Mucosa of descending colon (tissue), 3 donors: Measurements from ENCODE around the gene FBN1. TPM values are rescaled to one million over a fixed set of nuclear protein-coding genes. Genes with fewer than 3 reads are reported as not detected.

ENCODE experiments used
- ATAC-seq: fragments of 200-7000 bp; cut with Tn5 transposase; one replicate; pipeline ENCODE4 v1.9.1; 2020; ENCODE audit warnings: mild to moderate bottlenecking, moderate library complexity
- DNase-seq, 3 donors: peaks; one replicate each; pipeline ENCODE4 v3.0.0-alpha.2; 2020
- H3K36me3 ChIP-seq: fragments of 200-600 bp; one replicate; pipeline ENCODE4 v1.8.0; 2021; ENCODE audit warnings: low read depth, mild to moderate bottlenecking
- H3K4me1 ChIP-seq: fragments of 200-600 bp; one replicate; pipeline ENCODE4 v1.8.0; 2021; ENCODE audit warnings: low read depth, mild to moderate bottlenecking
- H3K4me3 ChIP-seq: fragments of 200-600 bp; one replicate; pipeline ENCODE4 v1.8.0; 2021; ENCODE audit warnings: mild to moderate bottlenecking
- H3K9me3 ChIP-seq: fragments of 200-600 bp; one replicate; pipeline ENCODE4 v1.8.0; 2021; ENCODE audit warnings: mild to moderate bottlenecking
- intact Hi-C, 2 donors: fragments of 100-400 bp; cut with DNase I in 1 of 2; cut with micrococcal nuclease in 1 of 2; formaldehyde crosslinking; loops; one replicate each; pipeline versions ENCODE4 v1.11.0 to v1.11.1; 2022; cut with DNase I, micrococcal nuclease
- total RNA-seq, 3 donors: library from RNA; stranded (reverse); fragmentation: NEBNext Ultra II Directional in 2 of 3; extraction: Animal tissue kit (Norgen Biotek cat#: 25700) in 2 of 3; gene quantifications; one replicate each; pipeline versions ENCODE4 v1.2.1 to v1.2.4, GENCODE V29; 2021 to 2023
- TF ChIP-seq, protein P1 (sequence below): fragments of 200-600 bp; IDR thresholded peaks from one replicate; pipeline ENCODE4 v1.8.0; 2022; ENCODE audit warnings: antibody characterized with exemption, mild to moderate bottlenecking
- donor health status: DM: no; HTN: no; CAD: no; lungs with moderate emphysema.
- donor health status: DM: no; HTN: no; CAD: no.
- donor health status: DM: no; HTN: yes; CAD: no.

FBN1 gene
- total RNA-seq, 3 donors from 2014 or later: 9.3 to 47.9 (median 35.9) TPM

DNA sequence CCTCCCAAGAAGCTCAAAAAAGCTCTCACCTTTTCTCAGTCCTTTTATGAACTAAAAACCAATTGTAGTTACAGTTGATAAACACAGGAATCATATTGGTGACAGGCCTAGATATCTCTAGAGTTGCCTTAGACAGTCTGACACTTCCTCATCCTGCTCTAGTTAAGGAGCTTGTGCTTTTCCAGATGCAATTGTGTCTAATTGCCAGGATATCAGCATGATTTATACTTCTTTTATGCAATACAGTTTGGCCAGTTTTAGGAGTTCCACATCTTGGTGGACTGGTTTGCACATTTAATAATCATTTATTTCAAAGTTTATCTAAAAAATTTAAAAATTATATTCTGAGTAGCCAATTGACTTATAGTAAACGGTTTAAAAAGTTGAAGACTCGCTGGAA is 218.6 kb downstream of the FBN1 start:
- DNase-seq (no peak), ATAC-seq (no peak)
- Histone ChIP-seq H3K4me1 (no peaks in the 10 kb centered on the region), H3K4me3 (no peak overlapping the region), H3K9me3 (no peaks in the 10 kb centered on the region), H3K36me3 (no peaks in the 10 kb centered on the region)
- intact Hi-C loops: no loop called here
- TF ChIP-seq, protein P1, sequence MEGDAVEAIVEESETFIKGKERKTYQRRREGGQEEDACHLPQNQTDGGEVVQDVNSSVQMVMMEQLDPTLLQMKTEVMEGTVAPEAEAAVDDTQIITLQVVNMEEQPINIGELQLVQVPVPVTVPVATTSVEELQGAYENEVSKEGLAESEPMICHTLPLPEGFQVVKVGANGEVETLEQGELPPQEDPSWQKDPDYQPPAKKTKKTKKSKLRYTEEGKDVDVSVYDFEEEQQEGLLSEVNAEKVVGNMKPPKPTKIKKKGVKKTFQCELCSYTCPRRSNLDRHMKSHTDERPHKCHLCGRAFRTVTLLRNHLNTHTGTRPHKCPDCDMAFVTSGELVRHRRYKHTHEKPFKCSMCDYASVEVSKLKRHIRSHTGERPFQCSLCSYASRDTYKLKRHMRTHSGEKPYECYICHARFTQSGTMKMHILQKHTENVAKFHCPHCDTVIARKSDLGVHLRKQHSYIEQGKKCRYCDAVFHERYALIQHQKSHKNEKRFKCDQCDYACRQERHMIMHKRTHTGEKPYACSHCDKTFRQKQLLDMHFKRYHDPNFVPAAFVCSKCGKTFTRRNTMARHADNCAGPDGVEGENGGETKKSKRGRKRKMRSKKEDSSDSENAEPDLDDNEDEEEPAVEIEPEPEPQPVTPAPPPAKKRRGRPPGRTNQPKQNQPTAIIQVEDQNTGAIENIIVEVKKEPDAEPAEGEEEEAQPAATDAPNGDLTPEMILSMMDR: no peak

- ATAC-seq (no peak), DNase-seq (no peak)
- intact Hi-C loops: no loop called here
- TF ChIP-seq, protein P1: no peak
- Histone ChIP-seq H3K4me3 (no peak overlapping the region), H3K4me1 (no peaks in the 10 kb centered on the region), H3K9me3 (no peaks in the 10 kb centered on the region), H3K36me3 (no peaks in the 10 kb centered on the region)
Measured at GRCh38 chr15:48426044-48426443, 219.5 kb downstream of the FBN1 start.

DNA sequence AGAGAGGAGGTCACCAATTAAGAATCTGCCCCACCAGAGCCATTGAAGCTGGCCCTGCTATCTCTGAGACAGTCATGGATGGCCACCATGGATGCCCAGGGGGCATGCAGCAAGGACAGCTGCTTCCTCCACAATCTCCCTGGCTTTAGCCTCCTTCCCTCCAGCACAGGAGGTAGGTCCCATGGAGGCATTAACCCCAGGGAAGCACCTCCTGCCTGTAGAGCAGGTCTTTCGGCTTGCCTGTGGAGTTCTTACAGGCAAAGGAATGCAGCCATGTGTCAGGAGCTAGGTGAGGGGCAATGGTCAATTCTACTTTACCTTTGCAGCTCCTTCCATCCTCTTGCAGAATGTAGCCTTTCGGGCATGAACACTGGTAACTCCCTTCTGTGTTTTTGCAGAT is 220.5 kb downstream of the FBN1 start:
- intact Hi-C loops: no loop called here
- TF ChIP-seq, protein P1: no peak
- Histone ChIP-seq H3K36me3 (no peaks in the 10 kb centered on the region), H3K4me3 (no peak overlapping the region), H3K4me1 (no peaks in the 10 kb centered on the region), H3K9me3 (no peaks in the 10 kb centered on the region)
- ATAC-seq: no peak
- DNase-seq: no peak

DNA sequence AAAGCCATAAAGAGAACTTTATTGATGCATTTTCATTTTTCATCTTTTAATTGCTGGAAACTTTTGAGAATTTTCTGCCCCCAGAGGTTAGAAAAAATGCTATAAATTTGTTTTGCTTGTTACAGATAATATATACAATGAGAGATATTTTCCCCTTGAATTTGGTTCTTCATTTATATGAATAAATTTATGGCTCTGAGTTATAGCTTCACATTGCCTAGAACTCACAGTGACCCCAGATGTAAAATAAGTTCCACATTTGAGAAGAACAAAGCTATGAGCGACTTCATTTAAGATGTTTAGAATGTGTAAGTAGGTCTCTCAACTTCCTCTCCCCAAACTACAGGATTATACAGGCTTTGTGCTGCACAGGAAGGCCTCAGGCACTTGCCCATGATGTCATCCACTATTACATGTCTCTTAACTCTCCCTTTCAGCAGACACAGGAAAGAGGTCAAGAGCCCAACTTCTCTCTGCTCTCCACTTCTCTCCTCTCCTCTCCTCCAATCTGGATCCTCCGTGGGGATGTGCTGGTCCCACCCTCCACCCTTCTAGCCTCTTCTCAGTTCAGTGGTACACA is 221.5 kb downstream of the FBN1 start:
- Histone ChIP-seq H3K9me3 (no peaks in the 10 kb centered on the region), H3K4me3 (no peak overlapping the region), H3K36me3 (no peaks in the 10 kb centered on the region), H3K4me1 (no peaks in the 10 kb centered on the region)
- TF ChIP-seq, protein P1: no peak
- ATAC-seq (no peak), DNase-seq (no peak)
- intact Hi-C loops: no loop called here

DNA sequence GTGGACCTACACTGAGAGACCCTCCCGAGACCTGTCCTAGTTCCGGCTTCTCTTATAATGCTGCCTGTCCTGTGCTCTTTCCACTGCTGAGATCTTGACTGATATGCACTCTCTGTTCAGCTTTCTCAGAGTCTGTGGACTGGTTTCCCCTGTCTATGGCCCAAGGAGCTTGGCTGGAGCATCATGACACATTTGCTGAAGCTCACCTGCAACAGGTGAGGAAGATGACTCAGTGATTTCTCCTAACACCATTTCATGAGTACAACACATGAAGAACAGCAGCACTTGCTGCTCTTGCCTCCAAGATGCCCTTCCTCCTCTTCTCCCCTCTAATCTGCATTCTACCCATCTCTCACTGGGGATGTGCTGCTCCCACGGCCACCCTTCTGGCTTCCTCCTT is 222.2 kb downstream of the FBN1 start:
- H3K4me3 ChIP-seq: no peak overlapping the region
- TF ChIP-seq, protein P1: no peak
- intact Hi-C loops: no loop called here
- no peak for ATAC-seq
- H3K36me3 ChIP-seq: no peaks in the 10 kb centered on the region
- H3K9me3 ChIP-seq: no peaks in the 10 kb centered on the region
- DNase-seq: no peak
- no peaks in the 10 kb centered on the region for H3K4me1 ChIP-seq

GRCh38 chr15:48422401-48422800 is 223.1 kb downstream of the FBN1 start:
- intact Hi-C loops: no loop called here
- no peak for DNase-seq

More at GRCh38 chr15:48422401-48422800, 223.1 kb downstream of the FBN1 start:
- no peak for ATAC-seq
- no peaks in the 10 kb centered on the region for H3K4me1 ChIP-seq
- no peaks in the 10 kb centered on the region for H3K36me3 ChIP-seq
- no peaks in the 10 kb centered on the region for H3K9me3 ChIP-seq
- TF ChIP-seq, protein P1: no peak
- no peak overlapping the region for H3K4me3 ChIP-seq
